NCI-H1436 (cell line): ENCODE results near the gene CASZ1.

Source experiments
- DNase-seq: peaks from one replicate; lab custom pipeline; 2025; lab: John Stamatoyannopoulos, UW

CASZ1 gene

GRCh38 chr1:10824821-10825540 is 28.5 kb upstream of the CASZ1 start:
- no peak for DNase-seq

- DNase-seq, result no peak
Observed at GRCh38 chr1:10823000-10823401, 26.6 kb upstream of the CASZ1 start.

GRCh38 chr1:10821388-10821787 is 24.9 kb upstream of the CASZ1 start:
- DNase-seq, result no peak

GRCh38 chr1:10820422-10820821 is 24.0 kb upstream of the CASZ1 start:
- no peak for DNase-seq

- DNase-seq, result no peak
Observed at GRCh38 chr1:10819198-10819901, 22.9 kb upstream of the CASZ1 start.

- no peak for DNase-seq
Observed at GRCh38 chr1:10818262-10819197, 22.1 kb upstream of the CASZ1 start.

GRCh38 chr1:10816743-10817369 is 20.4 kb upstream of the CASZ1 start:
- no peak for DNase-seq

- no peak for DNase-seq
Observed at GRCh38 chr1:10816233-10816632, 19.8 kb upstream of the CASZ1 start.

- no peak for DNase-seq
Observed at GRCh38 chr1:10815858-10816195, 19.4 kb upstream of the CASZ1 start.

GRCh38 chr1:10814976-10815857 is 18.8 kb upstream of the CASZ1 start:
- no peak for DNase-seq

GRCh38 chr1:10814312-10814711 is 17.9 kb upstream of the CASZ1 start:
- DNase-seq, result no peak

GRCh38 chr1:10813799-10814198 is 17.4 kb upstream of the CASZ1 start:
- DNase-seq, result no peak

- no peak for DNase-seq
Observed at GRCh38 chr1:10812387-10812915, 16.0 kb upstream of the CASZ1 start.

- DNase-seq, result no peak
Observed at GRCh38 chr1:10808441-10808840, 12.0 kb upstream of the CASZ1 start.

- DNase-seq, result no peak
Observed at GRCh38 chr1:10806966-10807365, 10.5 kb upstream of the CASZ1 start.

GRCh38 chr1:10803971-10804820 is 7.8 kb upstream of the CASZ1 start:
- peak; percentile 35 for DNase-seq

- DNase-seq, result no peak
Observed at GRCh38 chr1:10802944-10803715, 6.7 kb upstream of the CASZ1 start.

- DNase-seq, result no peak
Observed at GRCh38 chr1:10800778-10801177, 4.3 kb upstream of the CASZ1 start.

GRCh38 chr1:10799726-10800125 is 3.3 kb upstream of the CASZ1 start:
- no peak for DNase-seq
